ENCODE measurements around the gene CRYBG1. TPM values are rescaled to one million over a fixed set of nuclear protein-coding genes. Genes with fewer than 3 reads are reported as not detected.

The CRYBG1 gene
- 58.4 and 99.2 TPM in 2 replicates for total RNA-seq

DNA sequence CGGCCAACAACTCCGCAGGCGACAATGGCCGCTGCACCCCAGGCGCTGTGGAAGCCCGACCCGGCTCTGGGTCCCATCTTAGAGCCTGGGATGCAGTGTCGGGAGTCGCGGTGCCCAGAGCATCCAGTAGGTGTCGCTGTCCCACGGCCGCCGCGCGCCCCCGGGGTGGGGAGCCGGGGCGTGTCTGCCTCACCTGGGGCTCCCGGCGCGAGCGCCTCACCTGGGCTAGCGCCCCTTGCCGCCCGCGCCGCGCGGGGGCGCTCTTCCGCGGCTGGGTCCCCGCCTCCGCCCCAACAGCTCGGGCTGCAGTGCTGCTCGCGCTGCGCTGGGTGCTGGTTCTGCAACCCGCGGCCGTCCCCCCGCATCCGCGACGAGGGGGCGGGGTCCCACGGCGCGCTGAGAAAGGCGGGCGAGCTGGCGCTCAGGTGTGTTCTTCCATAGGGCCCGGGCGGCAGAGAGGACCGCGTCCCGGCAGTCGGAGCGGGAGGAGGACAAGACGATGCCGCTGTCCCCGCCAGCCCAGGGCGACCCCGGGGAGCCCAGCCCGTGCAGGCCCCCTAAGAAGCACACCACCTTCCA is at the start of gene CRYBG1:
TSS of gene CRYBG1 (plus strand) at position 308 of the 579 bp plus-strand sequence. CDS start at position 500, 192 bp downstream.

GRCh38 chr6:106325336-106326178 is 35.0 kb upstream of the CRYBG1 start, which contains the start of gene ATG5:
ATG5 (minus strand) TSS chr6:106325760; CDS start chr6:106316208, 9,552 bp downstream.

Other genes with a start within 250 kb of the CRYBG1 start
- gene ATG5, start 35.0 kb upstream of the CRYBG1 start, total RNA-seq, result 71.8 and 87.6 TPM in 2 replicates

Data from nasal cavity respiratory epithelium epithelial cell of viscerocranial mucosa (primary cell).